Small intestine (tissue), 7 donors: ENCODE results near the gene RASGRP1. TPM values are rescaled to one million over a fixed set of nuclear protein-coding genes. Genes with fewer than 3 reads are reported as not detected.

Experiments
- DNase-seq, 2 donors: peaks; one replicate each; pipeline versions ENCODE4 v3.0.0 to v3.0.0-alpha.2; 2013
- FAIRE-seq: peaks from 2 replicates; lab custom pipeline; 2012; peaks lifted over from hg19 to GRCh38; lab: Jason Lieb, UNC
- H3K27ac ChIP-seq, 3 donors: one replicate each; pipeline ENCODE4 v1.5.1; 2013; ENCODE audit warnings: low read length in 2 of 3, mild to moderate bottlenecking in 2 of 3, control low read depth in 1 of 3, inconsistent platforms in 1 of 3, low read depth in 1 of 3, moderate library complexity in 1 of 3
- H3K27me3 ChIP-seq, 3 donors: one replicate each; pipeline ENCODE4 v1.6.1; 2013; ENCODE audit warnings: low read length in 3 of 3, inconsistent platforms in 1 of 3; ENCODE audit not compliant: control insufficient read depth in 3 of 3, insufficient read depth in 3 of 3
- H3K36me3 ChIP-seq, 3 donors: one replicate each; pipeline ENCODE4 v1.6.1; 2013; ENCODE audit warnings: low read length in 3 of 3, inconsistent platforms in 1 of 3, low read depth in 1 of 3, mild to moderate bottlenecking in 1 of 3, moderate library complexity in 1 of 3; ENCODE audit not compliant: control insufficient read depth in 3 of 3, insufficient read depth in 2 of 3
- H3K4me1 ChIP-seq, 3 donors: one replicate each; pipeline ENCODE4 v1.6.1; 2013; ENCODE audit warnings: low read length in 2 of 3, inconsistent platforms in 1 of 3, low read depth in 1 of 3, mild to moderate bottlenecking in 1 of 3, moderate library complexity in 1 of 3; ENCODE audit not compliant: control insufficient read depth in 3 of 3, insufficient read depth in 2 of 3
- H3K4me3 ChIP-seq, 3 donors: one replicate each; pipeline ENCODE4 v1.5.1; 2013; ENCODE audit warnings: low read length in 3 of 3, control low read depth in 1 of 3, inconsistent platforms in 1 of 3, low read depth in 1 of 3, mild to moderate bottlenecking in 1 of 3, moderate library complexity in 1 of 3
- H3K9me3 ChIP-seq, 2 donors: one replicate each; pipeline ENCODE4 v1.6.1; 2013; ENCODE audit warnings: low read depth in 1 of 2, low read length in 1 of 2; ENCODE audit not compliant: control insufficient read depth in 2 of 2, insufficient read depth in 1 of 2
- WGBS, 3 donors: extraction: QIAGEN DNeasy Blood & Tissue Kit; methylation state at CpG; one replicate each; pipeline ENCODE4 v1.1.7; 2013; 5-methylcytosine and 5-hydroxymethylcytosine counted together
- polyA plus RNA-seq, 4 donors: library from polyadenylated mRNA; stranded (reverse) in 3 of 4; unstranded in 1 of 4; fragments of 200-250 nt in 3 of 4; fragments of 120-200 nt in 1 of 4; gene quantifications; one replicate each; pipeline versions ENCODE4 v1.2.1 to v1.2.3, GENCODE V29; 2013
- donor health status: healthy with polysubstance abuse.
- donor health status: control.
- donor health status: control.
- donor health status: Bipolar disorder and iron deficiency.
- donor health status: healthy.

Gene RASGRP1
- polyA plus RNA-seq, 4 donors, result 0.45 to 3.0 (median 0.59) TPM

GRCh38 chr15:38504680-38505467, 59.7 kb downstream of the RASGRP1 start:
- Histone ChIP-seq H3K4me1 (no peaks in the 10 kb centered on the region), H3K9me3 (no peaks in the 10 kb centered on the region), H3K4me3 (no peak overlapping the region), H3K27me3 (no peaks in the 10 kb centered on the region), H3K27ac (no peak overlapping the region), H3K36me3 (peaks cover 0 to 3% (median 0%) of the 10 kb centered on the region in 3 donors)
- DNase-seq (no peak), FAIRE-seq (no peak)
- WGBS, 3 donors, result 86 to 87% (median 86%) methylated on average over 4 of the region's 4 CpGs

DNA sequence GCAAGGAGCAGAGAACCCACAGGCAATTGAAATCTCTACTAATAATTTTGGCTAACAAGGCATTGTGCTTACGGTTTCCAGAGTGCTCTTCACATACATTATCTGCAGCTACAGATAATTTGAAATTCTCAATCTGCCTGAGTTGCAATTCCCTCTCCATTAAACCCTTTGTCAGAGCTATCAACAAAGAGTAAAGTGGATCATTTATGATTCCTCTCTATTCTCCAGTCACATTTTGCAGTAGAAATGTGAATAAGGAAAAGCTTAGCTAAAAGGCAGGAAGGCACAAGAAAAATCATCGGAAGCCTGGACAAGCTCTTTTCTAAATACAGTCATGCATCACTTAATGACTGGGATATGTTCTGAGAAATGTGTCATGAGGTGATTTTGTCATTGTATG, 61.1 kb downstream of the RASGRP1 start:
- FAIRE-seq, result no peak
- H3K4me3 ChIP-seq, result no peak overlapping the region
- 87 to 97% (median 95%) methylated on average over 2 of the region's 2 CpGs for WGBS, 3 donors

GRCh38 chr15:38499651-38500050, 65.0 kb downstream of the RASGRP1 start:
- FAIRE-seq, result no peak
- WGBS, 3 donors, result 96 to 100% (median 100%) methylated on average over 1 of the region's 1 CpG

More for the DNA sequence above, 61.1 kb downstream of the RASGRP1 start:
- no peaks in the 10 kb centered on the region for H3K9me3 ChIP-seq
- no peaks in the 10 kb centered on the region for H3K27me3 ChIP-seq
- no peak overlapping the region for H3K27ac ChIP-seq
- no peak for DNase-seq
- H3K4me1 ChIP-seq, result no peaks in the 10 kb centered on the region
- peaks cover 0 to 3% (median 0%) of the 10 kb centered on the region in 3 donors for H3K36me3 ChIP-seq

DNA sequence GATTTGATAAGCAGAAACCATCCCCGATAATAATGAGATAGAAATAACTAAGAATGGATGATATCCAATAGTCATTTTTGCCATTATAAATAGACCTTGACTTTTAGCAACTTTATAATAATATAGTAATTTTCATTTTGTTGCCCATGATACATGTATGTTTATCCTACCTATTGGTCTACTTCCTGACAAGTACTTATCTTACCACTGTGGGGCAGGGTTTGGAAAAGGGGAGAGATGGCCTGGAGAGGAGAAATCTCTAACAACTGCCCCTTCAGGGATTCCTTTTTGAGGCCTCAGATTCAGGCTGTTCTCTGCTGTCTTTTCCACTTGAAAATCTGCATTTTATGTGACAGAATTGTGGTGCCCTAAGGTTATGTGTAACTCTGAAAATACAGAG, 68.5 kb downstream of the RASGRP1 start:
- no peak overlapping the region for H3K27ac ChIP-seq
- no peaks in the 10 kb centered on the region for H3K9me3 ChIP-seq
- no peaks in the 10 kb centered on the region for H3K27me3 ChIP-seq
- H3K4me1 ChIP-seq, result no peaks in the 10 kb centered on the region
- 91 to 95% (median 94%) methylated on average over 1 of the region's 1 CpG for WGBS, 3 donors
- no peak for DNase-seq
- no peak for FAIRE-seq
- H3K36me3 ChIP-seq, result peaks cover 0 to 2% (median 2%) of the 10 kb centered on the region in 3 donors
- no peak overlapping the region for H3K4me3 ChIP-seq

More at GRCh38 chr15:38499651-38500050, 65.0 kb downstream of the RASGRP1 start:
- Histone ChIP-seq H3K36me3 (peaks cover 0 to 2% (median 0%) of the 10 kb centered on the region in 3 donors), H3K27ac (no peak overlapping the region), H3K4me1 (no peaks in the 10 kb centered on the region), H3K4me3 (no peak overlapping the region), H3K9me3 (no peaks in the 10 kb centered on the region), H3K27me3 (no peaks in the 10 kb centered on the region)
- DNase-seq, result no peak

DNA sequence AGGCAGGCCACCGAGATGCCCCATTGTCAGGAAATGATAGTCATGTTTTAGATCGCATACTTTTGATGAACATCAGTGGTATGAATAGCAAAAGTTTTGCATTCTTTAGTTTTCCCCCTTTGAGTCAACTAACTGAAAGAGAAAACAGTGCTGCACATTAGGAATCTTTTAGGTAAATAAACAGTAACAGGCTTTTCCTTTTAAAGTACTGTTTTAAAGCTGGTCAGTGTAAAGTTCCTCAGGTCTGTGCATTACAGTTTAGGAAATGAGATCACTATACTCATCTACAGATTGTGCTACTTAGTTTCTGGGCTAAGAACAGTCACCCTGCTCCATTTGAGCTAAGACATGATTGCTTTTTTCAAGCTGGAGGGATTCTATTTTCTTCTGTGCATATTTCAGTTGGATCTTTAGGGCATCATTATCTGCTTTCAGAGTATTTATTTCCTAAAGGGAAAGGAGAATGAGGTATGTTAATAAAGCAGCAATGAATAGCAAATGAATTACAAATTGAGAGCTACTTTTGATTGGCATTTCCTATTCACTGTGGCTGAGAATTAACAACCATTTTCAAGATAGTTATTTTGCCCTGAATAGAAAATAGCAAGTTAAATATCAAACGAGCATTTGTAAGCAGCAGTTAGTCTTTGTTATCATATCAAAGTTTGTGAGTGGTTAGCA, 74.2 kb downstream of the RASGRP1 start:
- Histone ChIP-seq H3K4me1 (no peaks in the 10 kb centered on the region), H3K27ac (no peak overlapping the region), H3K4me3 (no peak overlapping the region), H3K36me3 (peaks cover 0 to 2% (median 2%) of the 10 kb centered on the region in 3 donors), H3K27me3 (no peaks in the 10 kb centered on the region), H3K9me3 (no peaks in the 10 kb centered on the region)
- DNase-seq (no peak), FAIRE-seq (no peak)
- WGBS, 3 donors, result 61 to 71% (median 70%) methylated on average over 3 of the region's 3 CpGs

GRCh38 chr15:38487378-38487777, 77.2 kb downstream of the RASGRP1 start:
- Histone ChIP-seq H3K27me3 (no peaks in the 10 kb centered on the region), H3K27ac (no peak overlapping the region), H3K9me3 (no peaks in the 10 kb centered on the region), H3K4me1 (no peaks in the 10 kb centered on the region), H3K36me3 (peaks cover 0 to 4% (median 0%) of the 10 kb centered on the region in 3 donors), H3K4me3 (no peak overlapping the region)
- no peak for DNase-seq
- WGBS, 3 donors, result 97 to 100% (median 97%) methylated on average over 1 of the region's 1 CpG
- FAIRE-seq, result no peak

- Histone ChIP-seq H3K36me3 (peaks cover 0 to 6% (median 0%) of the 10 kb centered on the region in 3 donors), H3K4me1 (no peaks in the 10 kb centered on the region), H3K9me3 (no peaks in the 10 kb centered on the region), H3K4me3 (no peak overlapping the region), H3K27ac (no peak overlapping the region), H3K27me3 (no peaks in the 10 kb centered on the region)
- WGBS, 3 donors, result 68 to 81% (median 79%) methylated on average over 2 of the region's 2 CpGs
- FAIRE-seq, result no peak
- DNase-seq, result no peak
Observed at GRCh38 chr15:38486936-38487335, 77.7 kb downstream of the RASGRP1 start.

GRCh38 chr15:38482572-38482971, 82.0 kb downstream of the RASGRP1 start:
- peaks cover 0 to 6% (median 3%) of the 10 kb centered on the region in 3 donors for H3K36me3 ChIP-seq
- no peak overlapping the region for H3K4me3 ChIP-seq
- DNase-seq (no peak), FAIRE-seq (no peak)
- H3K27ac ChIP-seq, result no peak overlapping the region
- no peaks in the 10 kb centered on the region for H3K9me3 ChIP-seq
- H3K27me3 ChIP-seq, result no peaks in the 10 kb centered on the region
- no peaks in the 10 kb centered on the region for H3K4me1 ChIP-seq
